ENCODE measurements around the gene HM13. TPM values are rescaled to one million over a fixed set of nuclear protein-coding genes. Genes with fewer than 3 reads are reported as not detected.

The HM13 gene
- total and polyA plus RNA-seq, 2 experiments from 2014 or later: 126 to 150 TPM

DNA sequence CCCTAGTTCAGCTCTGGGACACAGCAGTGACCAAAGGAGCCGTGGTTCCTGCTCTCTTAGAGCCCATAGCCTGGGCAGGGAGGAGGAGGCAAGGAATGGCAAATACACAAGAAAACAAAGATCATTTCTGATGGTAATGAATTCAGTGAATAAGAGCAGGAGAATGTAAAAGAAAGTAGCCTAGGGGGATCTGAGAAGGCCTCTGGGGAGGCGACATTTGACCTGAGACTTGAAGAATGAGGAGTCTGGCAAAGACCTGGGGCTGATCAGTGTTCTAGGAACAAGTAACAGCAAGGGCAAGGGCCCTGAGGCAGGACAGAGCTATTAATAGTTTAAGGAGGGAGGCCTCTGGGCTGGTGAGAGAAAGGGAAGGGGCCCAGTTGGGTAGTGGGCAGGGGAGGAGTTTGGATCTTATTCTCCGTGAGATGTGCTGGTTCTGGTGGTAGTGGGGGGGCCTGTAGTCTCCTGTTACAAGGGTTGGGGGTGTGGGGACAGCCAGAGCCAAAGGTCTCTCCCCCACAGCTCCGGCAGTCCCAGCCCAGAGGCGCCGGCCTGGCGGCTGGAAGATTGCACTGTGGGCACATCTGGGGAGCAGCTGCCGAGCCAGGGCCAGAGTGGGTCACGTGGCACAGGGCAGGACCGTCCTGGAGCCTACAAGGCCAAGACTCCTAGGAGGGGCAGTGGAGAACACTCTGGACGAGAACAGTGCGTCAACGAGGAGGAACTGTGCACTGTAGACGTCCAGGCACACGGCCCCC is 81.6 kb downstream of the HM13 start:
- H3K36me3 Mint-ChIP-seq (ENCODE audit: low read depth): no peaks in the 10 kb centered on the region
- ATAC-seq: peak; percentile 83
- Histone ChIP-seq H3K36me3 (ENCODE audit: insufficient read depth) (no peaks in the 10 kb centered on the region), H3K9me2 (ENCODE audit: insufficient read depth) (no peaks in the 10 kb centered on the region), H3F3A (replicated peaks; ENCODE audit: low read depth) (peaks cover 26% of the 10 kb centered on the region), H3K79me2 (replicated peaks; ENCODE audit: insufficient read depth) (0 out of 2 replicates have a peak, but pooled peaks cover 5% of the 10 kb centered on the region), H3K4me1 (ENCODE audit: insufficient read depth) (peaks cover 38% of the 10 kb centered on the region), H3K4me2 (peak overlapping the region; percentile 1; the same call in 1 of the 2 replicates), H2AFZ (no peak overlapping the region), H3K4me3 (no peak overlapping the region), H3K27me3 (ENCODE audit: insufficient read depth) (no peaks in the 10 kb centered on the region), H3K27ac (ENCODE audit: low read depth) (peak overlapping the region; percentile 27), H4K20me1 (replicated peaks; ENCODE audit: insufficient read depth) (no peaks in the 10 kb centered on the region)
- H3K4me1 Mint-ChIP-seq: peaks cover 35% of the 10 kb centered on the region
- peaks cover 16% of the 10 kb centered on the region for H3K27me3 Mint-ChIP-seq (ENCODE audit: insufficient read depth, low read depth, poor library complexity)
- DNase-seq (ENCODE audit: low spot score): peak; percentile 100
- TF ChIP-seq EZH2 (IDR thresholded peaks at IDR 0.05; ENCODE audit: low read depth, unreplicated experiment): no peak
- TF ChIP-seq NANOG (IDR thresholded peaks at IDR 0.05; ENCODE audit: borderline replicate concordance): 0 out of 2 replicates have a peak, but pooled peaks have one; percentile 32
- TF ChIP-seq, protein P1, sequence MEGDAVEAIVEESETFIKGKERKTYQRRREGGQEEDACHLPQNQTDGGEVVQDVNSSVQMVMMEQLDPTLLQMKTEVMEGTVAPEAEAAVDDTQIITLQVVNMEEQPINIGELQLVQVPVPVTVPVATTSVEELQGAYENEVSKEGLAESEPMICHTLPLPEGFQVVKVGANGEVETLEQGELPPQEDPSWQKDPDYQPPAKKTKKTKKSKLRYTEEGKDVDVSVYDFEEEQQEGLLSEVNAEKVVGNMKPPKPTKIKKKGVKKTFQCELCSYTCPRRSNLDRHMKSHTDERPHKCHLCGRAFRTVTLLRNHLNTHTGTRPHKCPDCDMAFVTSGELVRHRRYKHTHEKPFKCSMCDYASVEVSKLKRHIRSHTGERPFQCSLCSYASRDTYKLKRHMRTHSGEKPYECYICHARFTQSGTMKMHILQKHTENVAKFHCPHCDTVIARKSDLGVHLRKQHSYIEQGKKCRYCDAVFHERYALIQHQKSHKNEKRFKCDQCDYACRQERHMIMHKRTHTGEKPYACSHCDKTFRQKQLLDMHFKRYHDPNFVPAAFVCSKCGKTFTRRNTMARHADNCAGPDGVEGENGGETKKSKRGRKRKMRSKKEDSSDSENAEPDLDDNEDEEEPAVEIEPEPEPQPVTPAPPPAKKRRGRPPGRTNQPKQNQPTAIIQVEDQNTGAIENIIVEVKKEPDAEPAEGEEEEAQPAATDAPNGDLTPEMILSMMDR (conservative IDR thresholded peaks at IDR 0.05; ENCODE audit: low read depth in 2 of 2): no peak
- TF ChIP-seq JUNB (IDR thresholded peaks at IDR 0.05; ENCODE audit: unreplicated experiment): no peak
- TF ChIP-seq, protein P2, sequence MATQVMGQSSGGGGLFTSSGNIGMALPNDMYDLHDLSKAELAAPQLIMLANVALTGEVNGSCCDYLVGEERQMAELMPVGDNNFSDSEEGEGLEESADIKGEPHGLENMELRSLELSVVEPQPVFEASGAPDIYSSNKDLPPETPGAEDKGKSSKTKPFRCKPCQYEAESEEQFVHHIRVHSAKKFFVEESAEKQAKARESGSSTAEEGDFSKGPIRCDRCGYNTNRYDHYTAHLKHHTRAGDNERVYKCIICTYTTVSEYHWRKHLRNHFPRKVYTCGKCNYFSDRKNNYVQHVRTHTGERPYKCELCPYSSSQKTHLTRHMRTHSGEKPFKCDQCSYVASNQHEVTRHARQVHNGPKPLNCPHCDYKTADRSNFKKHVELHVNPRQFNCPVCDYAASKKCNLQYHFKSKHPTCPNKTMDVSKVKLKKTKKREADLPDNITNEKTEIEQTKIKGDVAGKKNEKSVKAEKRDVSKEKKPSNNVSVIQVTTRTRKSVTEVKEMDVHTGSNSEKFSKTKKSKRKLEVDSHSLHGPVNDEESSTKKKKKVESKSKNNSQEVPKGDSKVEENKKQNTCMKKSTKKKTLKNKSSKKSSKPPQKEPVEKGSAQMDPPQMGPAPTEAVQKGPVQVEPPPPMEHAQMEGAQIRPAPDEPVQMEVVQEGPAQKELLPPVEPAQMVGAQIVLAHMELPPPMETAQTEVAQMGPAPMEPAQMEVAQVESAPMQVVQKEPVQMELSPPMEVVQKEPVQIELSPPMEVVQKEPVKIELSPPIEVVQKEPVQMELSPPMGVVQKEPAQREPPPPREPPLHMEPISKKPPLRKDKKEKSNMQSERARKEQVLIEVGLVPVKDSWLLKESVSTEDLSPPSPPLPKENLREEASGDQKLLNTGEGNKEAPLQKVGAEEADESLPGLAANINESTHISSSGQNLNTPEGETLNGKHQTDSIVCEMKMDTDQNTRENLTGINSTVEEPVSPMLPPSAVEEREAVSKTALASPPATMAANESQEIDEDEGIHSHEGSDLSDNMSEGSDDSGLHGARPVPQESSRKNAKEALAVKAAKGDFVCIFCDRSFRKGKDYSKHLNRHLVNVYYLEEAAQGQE (IDR thresholded peaks at IDR 0.05; ENCODE audit: unreplicated experiment): no peak
- peak; percentile 18; the same call in 1 of the 2 replicates for TF ChIP-seq ZNF114 (CRISPR knock-in tag; IDR thresholded peaks at IDR 0.05)
- TF ChIP-seq POLR2AphosphoS5 (IDR thresholded peaks at IDR 0.05; ENCODE audit: low read depth): no peak; the same call in 1 of the 2 replicates
- TF ChIP-seq ZNF331 (CRISPR knock-in tag; IDR thresholded peaks at IDR 0.05; ENCODE audit: low read depth): no peak
- TF ChIP-seq, protein P3, sequence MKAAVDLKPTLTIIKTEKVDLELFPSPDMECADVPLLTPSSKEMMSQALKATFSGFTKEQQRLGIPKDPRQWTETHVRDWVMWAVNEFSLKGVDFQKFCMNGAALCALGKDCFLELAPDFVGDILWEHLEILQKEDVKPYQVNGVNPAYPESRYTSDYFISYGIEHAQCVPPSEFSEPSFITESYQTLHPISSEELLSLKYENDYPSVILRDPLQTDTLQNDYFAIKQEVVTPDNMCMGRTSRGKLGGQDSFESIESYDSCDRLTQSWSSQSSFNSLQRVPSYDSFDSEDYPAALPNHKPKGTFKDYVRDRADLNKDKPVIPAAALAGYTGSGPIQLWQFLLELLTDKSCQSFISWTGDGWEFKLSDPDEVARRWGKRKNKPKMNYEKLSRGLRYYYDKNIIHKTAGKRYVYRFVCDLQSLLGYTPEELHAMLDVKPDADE (IDR thresholded peaks at IDR 0.05): no peak
- TF ChIP-seq CREB1 (CRISPR knock-in tag; IDR thresholded peaks at IDR 0.05; ENCODE audit: low read depth): peak; percentile 18; the same call in 1 of the 2 replicates
- no peak for TF ChIP-seq STAT1 (IDR thresholded peaks at IDR 0.05; ENCODE audit: unreplicated experiment)
- TF ChIP-seq EZH2phosphoT487 (IDR thresholded peaks at IDR 0.05; ENCODE audit: unreplicated experiment): no peak
- TF ChIP-seq, protein P4, sequence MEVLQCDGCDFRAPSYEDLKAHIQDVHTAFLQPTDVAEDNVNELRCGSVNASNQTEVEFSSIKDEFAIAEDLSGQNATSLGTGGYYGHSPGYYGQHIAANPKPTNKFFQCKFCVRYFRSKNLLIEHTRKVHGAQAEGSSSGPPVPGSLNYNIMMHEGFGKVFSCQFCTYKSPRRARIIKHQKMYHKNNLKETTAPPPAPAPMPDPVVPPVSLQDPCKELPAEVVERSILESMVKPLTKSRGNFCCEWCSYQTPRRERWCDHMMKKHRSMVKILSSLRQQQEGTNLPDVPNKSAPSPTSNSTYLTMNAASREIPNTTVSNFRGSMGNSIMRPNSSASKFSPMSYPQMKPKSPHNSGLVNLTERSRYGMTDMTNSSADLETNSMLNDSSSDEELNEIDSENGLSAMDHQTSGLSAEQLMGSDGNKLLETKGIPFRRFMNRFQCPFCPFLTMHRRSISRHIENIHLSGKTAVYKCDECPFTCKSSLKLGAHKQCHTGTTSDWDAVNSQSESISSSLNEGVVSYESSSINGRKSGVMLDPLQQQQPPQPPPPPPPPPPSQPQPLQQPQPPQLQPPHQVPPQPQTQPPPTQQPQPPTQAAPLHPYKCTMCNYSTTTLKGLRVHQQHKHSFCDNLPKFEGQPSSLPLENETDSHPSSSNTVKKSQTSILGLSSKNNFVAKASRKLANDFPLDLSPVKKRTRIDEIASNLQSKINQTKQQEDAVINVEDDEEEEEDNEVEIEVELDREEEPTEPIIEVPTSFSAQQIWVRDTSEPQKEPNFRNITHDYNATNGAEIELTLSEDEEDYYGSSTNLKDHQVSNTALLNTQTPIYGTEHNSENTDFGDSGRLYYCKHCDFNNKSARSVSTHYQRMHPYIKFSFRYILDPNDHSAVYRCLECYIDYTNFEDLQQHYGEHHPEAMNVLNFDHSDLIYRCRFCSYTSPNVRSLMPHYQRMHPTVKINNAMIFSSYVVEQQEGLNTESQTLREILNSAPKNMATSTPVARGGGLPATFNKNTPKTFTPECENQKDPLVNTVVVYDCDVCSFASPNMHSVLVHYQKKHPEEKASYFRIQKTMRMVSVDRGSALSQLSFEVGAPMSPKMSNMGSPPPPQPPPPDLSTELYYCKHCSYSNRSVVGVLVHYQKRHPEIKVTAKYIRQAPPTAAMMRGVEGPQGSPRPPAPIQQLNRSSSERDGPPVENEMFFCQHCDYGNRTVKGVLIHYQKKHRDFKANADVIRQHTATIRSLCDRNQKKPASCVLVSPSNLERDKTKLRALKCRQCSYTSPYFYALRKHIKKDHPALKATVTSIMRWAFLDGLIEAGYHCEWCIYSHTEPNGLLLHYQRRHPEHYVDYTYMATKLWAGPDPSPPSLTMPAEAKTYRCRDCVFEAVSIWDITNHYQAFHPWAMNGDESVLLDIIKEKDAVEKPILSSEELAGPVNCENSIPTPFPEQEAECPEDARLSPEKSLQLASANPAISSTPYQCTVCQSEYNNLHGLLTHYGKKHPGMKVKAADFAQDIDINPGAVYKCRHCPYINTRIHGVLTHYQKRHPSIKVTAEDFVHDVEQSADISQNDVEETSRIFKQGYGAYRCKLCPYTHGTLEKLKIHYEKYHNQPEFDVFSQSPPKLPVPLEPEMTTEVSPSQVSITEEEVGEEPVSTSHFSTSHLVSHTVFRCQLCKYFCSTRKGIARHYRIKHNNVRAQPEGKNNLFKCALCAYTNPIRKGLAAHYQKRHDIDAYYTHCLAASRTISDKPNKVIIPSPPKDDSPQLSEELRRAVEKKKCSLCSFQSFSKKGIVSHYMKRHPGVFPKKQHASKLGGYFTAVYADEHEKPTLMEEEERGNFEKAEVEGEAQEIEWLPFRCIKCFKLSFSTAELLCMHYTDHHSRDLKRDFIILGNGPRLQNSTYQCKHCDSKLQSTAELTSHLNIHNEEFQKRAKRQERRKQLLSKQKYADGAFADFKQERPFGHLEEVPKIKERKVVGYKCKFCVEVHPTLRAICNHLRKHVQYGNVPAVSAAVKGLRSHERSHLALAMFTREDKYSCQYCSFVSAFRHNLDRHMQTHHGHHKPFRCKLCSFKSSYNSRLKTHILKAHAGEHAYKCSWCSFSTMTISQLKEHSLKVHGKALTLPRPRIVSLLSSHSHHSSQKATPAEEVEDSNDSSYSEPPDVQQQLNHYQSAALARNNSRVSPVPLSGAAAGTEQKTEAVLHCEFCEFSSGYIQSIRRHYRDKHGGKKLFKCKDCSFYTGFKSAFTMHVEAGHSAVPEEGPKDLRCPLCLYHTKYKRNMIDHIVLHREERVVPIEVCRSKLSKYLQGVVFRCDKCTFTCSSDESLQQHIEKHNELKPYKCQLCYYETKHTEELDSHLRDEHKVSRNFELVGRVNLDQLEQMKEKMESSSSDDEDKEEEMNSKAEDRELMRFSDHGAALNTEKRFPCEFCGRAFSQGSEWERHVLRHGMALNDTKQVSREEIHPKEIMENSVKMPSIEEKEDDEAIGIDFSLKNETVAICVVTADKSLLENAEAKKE (CRISPR knock-in tag; IDR thresholded peaks at IDR 0.05): peak; percentile 78
- H3K27ac Mint-ChIP-seq: peak overlapping the region; percentile 83
- H3K4me3 Mint-ChIP-seq: no peak overlapping the region; the same call in 2 of the 3 replicates
- peaks cover 1% of the 10 kb centered on the region; the same call in 1 of the 3 replicates for H3K9me3 Mint-ChIP-seq

Measured in GM23338 (cell line).